H1 (cell line): ENCODE measurements around the gene FREM2. TPM values are rescaled to one million over a fixed set of nuclear protein-coding genes. Genes with fewer than 3 reads are reported as not detected.
A peak's percentile ranks its signal among the peaks of the same experiment; 100 is the strongest.

ENCODE experiments used
- CTCF ChIA-PET: fragments of 300-600 bp; sonication (Branson Sonifier 250); formaldehyde crosslinking; loops from one replicate; lab custom pipeline; 2021; ENCODE audit not compliant: partially characterized antibody; lab: Charles Lee
- POLR2A ChIA-PET: fragments of 300-600 bp; sonication (Branson Sonifier 250); formaldehyde crosslinking; loops from one replicate; lab custom pipeline; 2021; ENCODE audit warnings: inconsistent platforms; ENCODE audit not compliant: partially characterized antibody; lab: Charles Lee
- DNase-seq, 2 experiments: peaks; one replicate each; pipeline versions ENCODE4 v3.0.0 to v3.0.0-alpha.2; 2010 to 2022; ENCODE audit warnings: low spot score in 2 of 2, low read depth in 1 of 2, mixed read lengths in 1 of 2
- FAIRE-seq: peaks from 2 replicates; lab custom pipeline; 2011; peaks lifted over from hg19 to GRCh38; lab: Jason Lieb, UNC
- H2AFZ ChIP-seq: 2 replicates; pipeline ENCODE4 v1.8.1; 2012; ENCODE audit warnings: low read length, inconsistent platforms
- H2AK5ac ChIP-seq: 2 replicates; pipeline ENCODE4 v1.6.1; 2013; ENCODE audit warnings: low read depth, low read length
- H2BK120ac ChIP-seq: replicated peaks from 2 replicates; pipeline ENCODE3; 2013; ENCODE audit warnings: low read depth, low read length, inconsistent platforms
- H2BK12ac ChIP-seq: 2 replicates; pipeline ENCODE4 v1.6.1; 2013; ENCODE audit warnings: low read depth, low read length
- H2BK15ac ChIP-seq: 2 replicates; pipeline ENCODE4 v1.6.1; 2013; ENCODE audit warnings: low read length
- H2BK20ac ChIP-seq: 2 replicates; pipeline ENCODE4 v1.6.1; 2013; ENCODE audit warnings: low read length
- H2BK5ac ChIP-seq: 2 replicates; pipeline ENCODE4 v1.6.1; 2013; ENCODE audit warnings: low read depth, low read length
- H3K14ac ChIP-seq: 2 replicates; pipeline ENCODE4 v1.6.1; 2013; ENCODE audit warnings: inconsistent platforms; ENCODE audit not compliant: insufficient read length
- H3K18ac ChIP-seq: 2 replicates; pipeline ENCODE4 v1.6.1; 2013; ENCODE audit warnings: low read length; ENCODE audit errors: extremely low read depth
- H3K23ac ChIP-seq: 2 replicates; pipeline ENCODE4 v1.6.1; 2013; ENCODE audit warnings: inconsistent platforms; ENCODE audit not compliant: insufficient read length
- H3K23me2 ChIP-seq: 2 replicates; pipeline ENCODE4 v1.6.1; 2013; ENCODE audit warnings: low read depth, low read length
- H3K27ac ChIP-seq: 2 replicates; pipeline ENCODE4 v1.6.1; 2011; ENCODE audit warnings: low read depth, low read length, inconsistent platforms
- H3K27me3 ChIP-seq, 4 experiments: replicated peaks in 1 of 4; 1 replicate in 1 of 4; 2 replicates in 3 of 4; pipeline versions ENCODE4 v1.6.1 to v1.8.1; 2011 to 2013; ENCODE audit warnings: low read length in 3 of 4, mild to moderate bottlenecking in 3 of 4, inconsistent platforms in 2 of 4, mixed read lengths in 2 of 4, moderate library complexity in 1 of 4; ENCODE audit not compliant: control insufficient read depth in 3 of 4, insufficient read depth in 3 of 4; ENCODE audit errors: extremely low read depth in 1 of 4
- H3K36me3 ChIP-seq, 4 experiments: 2 replicates each; pipeline versions ENCODE4 v1.6.1 to v1.8.1; 2011 to 2013; ENCODE audit warnings: mild to moderate bottlenecking in 4 of 4, low read length in 3 of 4, moderate library complexity in 2 of 4, control low read depth in 1 of 4, inconsistent platforms in 1 of 4; ENCODE audit not compliant: insufficient read depth in 4 of 4, control insufficient read depth in 2 of 4
- H3K4ac ChIP-seq: replicated peaks from 2 replicates; pipeline ENCODE3; 2013; ENCODE audit warnings: low read length, low read depth, mixed read lengths, inconsistent platforms; ENCODE audit not compliant: insufficient read length
- H3K4me1 ChIP-seq, 4 experiments: replicated peaks in 1 of 4; 1 replicate in 1 of 4; 2 replicates in 3 of 4; pipeline versions ENCODE4 v1.6.1 to v1.8.1; 2011 to 2013; ENCODE audit warnings: low read length in 3 of 4, inconsistent platforms in 2 of 4, mixed read lengths in 1 of 4; ENCODE audit not compliant: insufficient read depth in 4 of 4, control insufficient read depth in 3 of 4
- H3K4me2 ChIP-seq, 2 experiments: 2 replicates each; pipeline versions ENCODE4 v1.6.1 to v1.8.1; 2011 to 2013; ENCODE audit warnings: low read depth in 2 of 2, low read length in 2 of 2, control low read depth in 1 of 2, inconsistent platforms in 1 of 2, mild to moderate bottlenecking in 1 of 2; ENCODE audit not compliant: insufficient read depth in 1 of 2
- H3K4me3 ChIP-seq, 4 experiments: fragments of 200-600, 300-600 bp in 1 of 4; sonication (generic), shearing (Covaris generic), sonication (Bioruptor Twin) in 1 of 4; 2 replicates each; pipeline versions ENCODE4 v1.5.1 to v1.8.1; 2011 to 2016; ENCODE audit warnings: low read length in 4 of 4, low read depth in 3 of 4, control low read depth in 2 of 4, inconsistent platforms in 2 of 4, mild to moderate bottlenecking in 2 of 4, mixed read lengths in 1 of 4, moderate library complexity in 1 of 4; ENCODE audit not compliant: insufficient read depth in 2 of 4; ENCODE audit errors: extremely low read depth in 1 of 4
- H3K56ac ChIP-seq: replicated peaks from 2 replicates; pipeline ENCODE3; 2013; ENCODE audit warnings: low read depth, mild to moderate bottlenecking, mixed read lengths, low read length, inconsistent platforms; ENCODE audit not compliant: insufficient read length
- H3K79me1 ChIP-seq: 2 replicates; pipeline ENCODE4 v1.6.1; 2013; ENCODE audit warnings: low read depth, low read length, control low read depth
- H3K79me2 ChIP-seq, 2 experiments: 2 replicates each; pipeline versions ENCODE4 v1.6.1 to v1.8.1; 2012 to 2013; ENCODE audit warnings: low read length in 2 of 2, mild to moderate bottlenecking in 2 of 2, inconsistent platforms in 1 of 2; ENCODE audit not compliant: insufficient read depth in 2 of 2, control insufficient read depth in 1 of 2
- H3K9ac ChIP-seq, 4 experiments: replicated peaks in 1 of 4; 1 replicate in 1 of 4; 2 replicates in 3 of 4; pipeline versions ENCODE4 v1.6.1 to v1.8.1; 2011 to 2013; ENCODE audit warnings: low read depth in 3 of 4, low read length in 3 of 4, control low read depth in 2 of 4, mild to moderate bottlenecking in 2 of 4, moderate library complexity in 2 of 4, inconsistent platforms in 1 of 4; ENCODE audit errors: extremely low read depth in 1 of 4
- H3K9me3 ChIP-seq, 2 experiments: 2 replicates each; pipeline versions ENCODE4 v1.6.1 to v1.8.1; 2012 to 2013; ENCODE audit warnings: mild to moderate bottlenecking in 2 of 2, moderate library complexity in 2 of 2, control low read depth in 1 of 2, inconsistent platforms in 1 of 2, low read depth in 1 of 2, low read length in 1 of 2, mixed read lengths in 1 of 2; ENCODE audit not compliant: insufficient read depth in 2 of 2
- H4K20me1 ChIP-seq, 2 experiments: replicated peaks in 1 of 2; 2 replicates each; pipeline versions ENCODE3 to v1.8.1; 2011 to 2013; ENCODE audit warnings: inconsistent platforms in 2 of 2, low read length in 2 of 2, mild to moderate bottlenecking in 1 of 2; ENCODE audit not compliant: insufficient read depth in 2 of 2, control insufficient read depth in 1 of 2
- H4K5ac ChIP-seq: 2 replicates; pipeline ENCODE4 v1.6.1; 2013; ENCODE audit warnings: low read length, low read depth, mixed read lengths, inconsistent platforms; ENCODE audit not compliant: insufficient read length
- H4K8ac ChIP-seq: 2 replicates; pipeline ENCODE4 v1.8.0; 2013; ENCODE audit warnings: mild to moderate bottlenecking, moderate library complexity, low read length, inconsistent platforms; ENCODE audit not compliant: insufficient read depth; ENCODE audit errors: extremely low read depth
- H4K91ac ChIP-seq: replicated peaks from 2 replicates; pipeline ENCODE3; 2013; ENCODE audit warnings: low read length, mixed read lengths, inconsistent platforms; ENCODE audit not compliant: insufficient read length
- BRCA1 ChIP-seq: IDR thresholded peaks from 2 replicates; pipeline ENCODE4 v1.6.1; 2012; ENCODE audit warnings: low read depth, low read length, improper control_type of control experiment
- GABPA ChIP-seq: IDR thresholded peaks from 2 replicates; pipeline ENCODE4 v1.6.1; 2011; ENCODE audit warnings: mild to moderate bottlenecking, low read length, moderate library complexity, borderline replicate concordance; ENCODE audit not compliant: insufficient read depth
- MAX ChIP-seq: IDR thresholded peaks from 2 replicates; pipeline ENCODE4 v1.6.1; 2012; ENCODE audit warnings: inconsistent platforms
- SP1 ChIP-seq: IDR thresholded peaks from 2 replicates; pipeline ENCODE4 v1.6.1; 2011; ENCODE audit warnings: low read depth, low read length
- SP2 ChIP-seq: IDR thresholded peaks from 2 replicates; pipeline ENCODE4 v1.6.1; 2012; ENCODE audit warnings: mild to moderate bottlenecking, low read length, inconsistent platforms
- WGBS, 2 experiments: shearing (Covaris generic) in 1 of 2; methylation state at CpG; one replicate each; pipeline versions ENCODE4 v1.1.6 to v1.1.7; 2013 to 2015; ENCODE audit warnings: low lambda C conversion rate in 2 of 2, mixed read lengths in 2 of 2, inconsistent platforms in 1 of 2, low coverage in 1 of 2, missing lambda C conversion rate in 1 of 2; ENCODE audit not compliant: insufficient replicate concordance in 2 of 2, insufficient coverage in 1 of 2, insufficient read length in 1 of 2; ENCODE audit errors: extremely low coverage in 1 of 2, missing lambda C conversion rate in 1 of 2; 5-methylcytosine and 5-hydroxymethylcytosine counted together
- polyA plus RNA-seq, 7 experiments: library from polyadenylated mRNA; depleted of rRNA in 3 of 7; stranded (reverse) in 5 of 7; unstranded in 2 of 7; fragments of >200 nt in 5 of 7; fragments of 200-250 nt in 2 of 7; gene quantifications; 1 replicate in 5 of 7; 2 replicates in 1 of 7; 4 replicates in 1 of 7; pipeline versions ENCODE4 v1.2.1 to v1.2.3, GENCODE V29; 2011 to 2013; ENCODE audit warnings: missing spikeins in 2 of 7, mixed read lengths in 2 of 7
- total RNA-seq: library from RNA; stranded (reverse); fragmentation: NEBNext Ultra II Directional; extraction: Animal tissue kit (Norgen Biotek cat#: 25700); gene quantifications from 2 replicates; pipeline ENCODE4 v1.2.1, GENCODE V29; 2021

FREM2 gene
- total and polyA plus RNA-seq, 2 of the 8 experiments (the other 6 are each of a cell fraction or from before 2014, with no cell fraction given) = 11.6 to 22.8 TPM

- H3K14ac ChIP-seq = no peak overlapping the region
- H3K23ac ChIP-seq = no peak overlapping the region
- FAIRE-seq = no peak
- H3K36me3 ChIP-seq = no peaks in the 10 kb centered on the region
- H3K4me1 ChIP-seq = no peaks in the 10 kb centered on the region
- H2BK5ac ChIP-seq = no peak overlapping the region
- no peak for DNase-seq
- TF ChIP-seq SP2 (no peak), BRCA1 (no peak), SP1 (no peak), GABPA (no peak), MAX (no peak)
- no peak overlapping the region for H4K91ac ChIP-seq
- peak overlapping the region; percentile 31; the same call in 1 of the 2 replicates for H2AFZ ChIP-seq
- H4K5ac ChIP-seq = no peak overlapping the region
- no peaks in the 10 kb centered on the region for H4K20me1 ChIP-seq
- no peak overlapping the region for H3K27ac ChIP-seq
- H2AK5ac ChIP-seq = no peak overlapping the region
- no peak overlapping the region for H3K56ac ChIP-seq
- no peak overlapping the region for H2BK120ac ChIP-seq
- no peak overlapping the region for H3K4ac ChIP-seq
- H3K4me2 ChIP-seq = no peak overlapping the region
- H3K79me1 ChIP-seq = no peaks in the 10 kb centered on the region
- no peak overlapping the region for H2BK12ac ChIP-seq
- H2BK15ac ChIP-seq = no peak overlapping the region
- no peaks in the 10 kb centered on the region for H3K27me3 ChIP-seq
- CTCF ChIA-PET = no interaction called here
- no peak overlapping the region for H3K9ac ChIP-seq
- no peak overlapping the region for H3K4me3 ChIP-seq
- no peaks in the 10 kb centered on the region for H3K9me3 ChIP-seq
- H3K79me2 ChIP-seq = no peaks in the 10 kb centered on the region
- H4K8ac ChIP-seq = no peak overlapping the region
- no peak overlapping the region for H2BK20ac ChIP-seq
- POLR2A ChIA-PET = no interaction called here
- 100% methylated on average over 1 of the region's 1 CpG; no CpG with 5 or more reads in 1 of the 2 experiments for WGBS, 2 experiments
- H3K18ac ChIP-seq = no peak overlapping the region
- no peaks in the 10 kb centered on the region; the same call in 1 of the 2 replicates for H3K23me2 ChIP-seq
Observed at GRCh38 chr13:38657191-38657590, 29.7 kb upstream of the FREM2 start.
